H1 (cell line): Measurements from ENCODE around the gene IRF2BP1. TPM values are rescaled to one million over a fixed set of nuclear protein-coding genes. Genes with fewer than 3 reads are reported as not detected.

ENCODE experiments used
- CTCF ChIA-PET: fragments of 300-600 bp; sonication (Branson Sonifier 250); formaldehyde crosslinking; loops from one replicate; lab custom pipeline; 2021; ENCODE audit not compliant: partially characterized antibody; lab: Charles Lee
- POLR2A ChIA-PET: fragments of 300-600 bp; sonication (Branson Sonifier 250); formaldehyde crosslinking; loops from one replicate; lab custom pipeline; 2021; ENCODE audit warnings: inconsistent platforms; ENCODE audit not compliant: partially characterized antibody; lab: Charles Lee
- DNase-seq, 2 experiments: peaks; one replicate each; pipeline versions ENCODE4 v3.0.0 to v3.0.0-alpha.2; 2010 to 2022; ENCODE audit warnings: low spot score in 2 of 2, low read depth in 1 of 2, mixed read lengths in 1 of 2
- FAIRE-seq: peaks from 2 replicates; lab custom pipeline; 2011; peaks lifted over from hg19 to GRCh38; lab: Jason Lieb, UNC
- H2AFZ ChIP-seq: 2 replicates; pipeline ENCODE4 v1.8.1; 2012; ENCODE audit warnings: low read length, inconsistent platforms
- H2AK5ac ChIP-seq: 2 replicates; pipeline ENCODE4 v1.6.1; 2013; ENCODE audit warnings: low read depth, low read length
- H2BK120ac ChIP-seq: replicated peaks from 2 replicates; pipeline ENCODE3; 2013; ENCODE audit warnings: low read depth, low read length, inconsistent platforms
- H2BK12ac ChIP-seq: 2 replicates; pipeline ENCODE4 v1.6.1; 2013; ENCODE audit warnings: low read depth, low read length
- H2BK15ac ChIP-seq: 2 replicates; pipeline ENCODE4 v1.6.1; 2013; ENCODE audit warnings: low read length
- H2BK20ac ChIP-seq: 2 replicates; pipeline ENCODE4 v1.6.1; 2013; ENCODE audit warnings: low read length
- H2BK5ac ChIP-seq: 2 replicates; pipeline ENCODE4 v1.6.1; 2013; ENCODE audit warnings: low read depth, low read length
- H3K14ac ChIP-seq: 2 replicates; pipeline ENCODE4 v1.6.1; 2013; ENCODE audit warnings: inconsistent platforms; ENCODE audit not compliant: insufficient read length
- H3K18ac ChIP-seq: 2 replicates; pipeline ENCODE4 v1.6.1; 2013; ENCODE audit warnings: low read length; ENCODE audit errors: extremely low read depth
- H3K23ac ChIP-seq: 2 replicates; pipeline ENCODE4 v1.6.1; 2013; ENCODE audit warnings: inconsistent platforms; ENCODE audit not compliant: insufficient read length
- H3K23me2 ChIP-seq: 2 replicates; pipeline ENCODE4 v1.6.1; 2013; ENCODE audit warnings: low read depth, low read length
- H3K27ac ChIP-seq: 2 replicates; pipeline ENCODE4 v1.6.1; 2011; ENCODE audit warnings: low read depth, low read length, inconsistent platforms
- H3K27me3 ChIP-seq, 4 experiments: replicated peaks in 1 of 4; 1 replicate in 1 of 4; 2 replicates in 3 of 4; pipeline versions ENCODE4 v1.6.1 to v1.8.1; 2011 to 2013; ENCODE audit warnings: low read length in 3 of 4, mild to moderate bottlenecking in 3 of 4, inconsistent platforms in 2 of 4, mixed read lengths in 2 of 4, moderate library complexity in 1 of 4; ENCODE audit not compliant: control insufficient read depth in 3 of 4, insufficient read depth in 3 of 4; ENCODE audit errors: extremely low read depth in 1 of 4
- H3K36me3 ChIP-seq, 4 experiments: 2 replicates each; pipeline versions ENCODE4 v1.6.1 to v1.8.1; 2011 to 2013; ENCODE audit warnings: mild to moderate bottlenecking in 4 of 4, low read length in 3 of 4, moderate library complexity in 2 of 4, control low read depth in 1 of 4, inconsistent platforms in 1 of 4; ENCODE audit not compliant: insufficient read depth in 4 of 4, control insufficient read depth in 2 of 4
- H3K4ac ChIP-seq: replicated peaks from 2 replicates; pipeline ENCODE3; 2013; ENCODE audit warnings: low read length, low read depth, mixed read lengths, inconsistent platforms; ENCODE audit not compliant: insufficient read length
- H3K4me1 ChIP-seq, 4 experiments: replicated peaks in 1 of 4; 1 replicate in 1 of 4; 2 replicates in 3 of 4; pipeline versions ENCODE4 v1.6.1 to v1.8.1; 2011 to 2013; ENCODE audit warnings: low read length in 3 of 4, inconsistent platforms in 2 of 4, mixed read lengths in 1 of 4; ENCODE audit not compliant: insufficient read depth in 4 of 4, control insufficient read depth in 3 of 4
- H3K4me2 ChIP-seq, 2 experiments: 2 replicates each; pipeline versions ENCODE4 v1.6.1 to v1.8.1; 2011 to 2013; ENCODE audit warnings: low read depth in 2 of 2, low read length in 2 of 2, control low read depth in 1 of 2, inconsistent platforms in 1 of 2, mild to moderate bottlenecking in 1 of 2; ENCODE audit not compliant: insufficient read depth in 1 of 2
- H3K4me3 ChIP-seq, 4 experiments: fragments of 200-600, 300-600 bp in 1 of 4; sonication (generic), shearing (Covaris generic), sonication (Bioruptor Twin) in 1 of 4; 2 replicates each; pipeline versions ENCODE4 v1.5.1 to v1.8.1; 2011 to 2016; ENCODE audit warnings: low read length in 4 of 4, low read depth in 3 of 4, control low read depth in 2 of 4, inconsistent platforms in 2 of 4, mild to moderate bottlenecking in 2 of 4, mixed read lengths in 1 of 4, moderate library complexity in 1 of 4; ENCODE audit not compliant: insufficient read depth in 2 of 4; ENCODE audit errors: extremely low read depth in 1 of 4
- H3K56ac ChIP-seq: replicated peaks from 2 replicates; pipeline ENCODE3; 2013; ENCODE audit warnings: low read depth, mild to moderate bottlenecking, mixed read lengths, low read length, inconsistent platforms; ENCODE audit not compliant: insufficient read length
- H3K79me1 ChIP-seq: 2 replicates; pipeline ENCODE4 v1.6.1; 2013; ENCODE audit warnings: low read depth, low read length, control low read depth
- H3K79me2 ChIP-seq, 2 experiments: 2 replicates each; pipeline versions ENCODE4 v1.6.1 to v1.8.1; 2012 to 2013; ENCODE audit warnings: low read length in 2 of 2, mild to moderate bottlenecking in 2 of 2, inconsistent platforms in 1 of 2; ENCODE audit not compliant: insufficient read depth in 2 of 2, control insufficient read depth in 1 of 2
- H3K9ac ChIP-seq, 4 experiments: replicated peaks in 1 of 4; 1 replicate in 1 of 4; 2 replicates in 3 of 4; pipeline versions ENCODE4 v1.6.1 to v1.8.1; 2011 to 2013; ENCODE audit warnings: low read depth in 3 of 4, low read length in 3 of 4, control low read depth in 2 of 4, mild to moderate bottlenecking in 2 of 4, moderate library complexity in 2 of 4, inconsistent platforms in 1 of 4; ENCODE audit errors: extremely low read depth in 1 of 4
- H3K9me3 ChIP-seq, 2 experiments: 2 replicates each; pipeline versions ENCODE4 v1.6.1 to v1.8.1; 2012 to 2013; ENCODE audit warnings: mild to moderate bottlenecking in 2 of 2, moderate library complexity in 2 of 2, control low read depth in 1 of 2, inconsistent platforms in 1 of 2, low read depth in 1 of 2, low read length in 1 of 2, mixed read lengths in 1 of 2; ENCODE audit not compliant: insufficient read depth in 2 of 2
- H4K20me1 ChIP-seq, 2 experiments: replicated peaks in 1 of 2; 2 replicates each; pipeline versions ENCODE3 to v1.8.1; 2011 to 2013; ENCODE audit warnings: inconsistent platforms in 2 of 2, low read length in 2 of 2, mild to moderate bottlenecking in 1 of 2; ENCODE audit not compliant: insufficient read depth in 2 of 2, control insufficient read depth in 1 of 2
- H4K5ac ChIP-seq: 2 replicates; pipeline ENCODE4 v1.6.1; 2013; ENCODE audit warnings: low read length, low read depth, mixed read lengths, inconsistent platforms; ENCODE audit not compliant: insufficient read length
- H4K8ac ChIP-seq: 2 replicates; pipeline ENCODE4 v1.8.0; 2013; ENCODE audit warnings: mild to moderate bottlenecking, moderate library complexity, low read length, inconsistent platforms; ENCODE audit not compliant: insufficient read depth; ENCODE audit errors: extremely low read depth
- H4K91ac ChIP-seq: replicated peaks from 2 replicates; pipeline ENCODE3; 2013; ENCODE audit warnings: low read length, mixed read lengths, inconsistent platforms; ENCODE audit not compliant: insufficient read length
- ASH2L ChIP-seq: fragments of 200-600, 300-600 bp; sonication (generic); IDR thresholded peaks from one replicate; pipeline ENCODE4 v1.7.1; 2017; ENCODE audit warnings: low read length
- BACH1 ChIP-seq: IDR thresholded peaks from 2 replicates; pipeline ENCODE4 v1.6.1; 2012; ENCODE audit warnings: low read length, improper control_type of control experiment
- CHD1 ChIP-seq: IDR thresholded peaks from 2 replicates; pipeline ENCODE4 v1.6.1; 2012; ENCODE audit warnings: low read depth, low read length, improper control_type of control experiment
- NANOG ChIP-seq: IDR thresholded peaks from 2 replicates; pipeline ENCODE4 v1.6.1; 2011; ENCODE audit warnings: low read length, low read depth, mild to moderate bottlenecking, inconsistent platforms; ENCODE audit not compliant: insufficient read depth, poor library complexity, severe bottlenecking
- PHF8 ChIP-seq: fragments of 200-600 bp; sonication (generic); conservative IDR thresholded peaks from 2 replicates; pipeline ENCODE4 v1.7.1; 2012; ENCODE audit warnings: low read depth, mild to moderate bottlenecking, inconsistent platforms, low read length, moderate library complexity
- POLR2AphosphoS5 ChIP-seq: IDR thresholded peaks from 2 replicates; pipeline ENCODE4 v1.6.1; 2011; ENCODE audit warnings: low read depth, low read length
- POU5F1 ChIP-seq: IDR thresholded peaks from 2 replicates; pipeline ENCODE4 v1.6.1; 2011; ENCODE audit warnings: low read depth, mild to moderate bottlenecking, low read length, moderate library complexity
- SP2 ChIP-seq: IDR thresholded peaks from 2 replicates; pipeline ENCODE4 v1.6.1; 2012; ENCODE audit warnings: mild to moderate bottlenecking, low read length, inconsistent platforms
- TCF12 ChIP-seq: IDR thresholded peaks from 2 replicates; pipeline ENCODE4 v1.6.1; 2011; ENCODE audit warnings: low read depth, mild to moderate bottlenecking, low read length
- WGBS, 2 experiments: shearing (Covaris generic) in 1 of 2; methylation state at CpG; one replicate each; pipeline versions ENCODE4 v1.1.6 to v1.1.7; 2013 to 2015; ENCODE audit warnings: low lambda C conversion rate in 2 of 2, mixed read lengths in 2 of 2, inconsistent platforms in 1 of 2, low coverage in 1 of 2, missing lambda C conversion rate in 1 of 2; ENCODE audit not compliant: insufficient replicate concordance in 2 of 2, insufficient coverage in 1 of 2, insufficient read length in 1 of 2; ENCODE audit errors: extremely low coverage in 1 of 2, missing lambda C conversion rate in 1 of 2; 5-methylcytosine and 5-hydroxymethylcytosine counted together
- polyA plus RNA-seq, 7 experiments: library from polyadenylated mRNA; depleted of rRNA in 3 of 7; stranded (reverse) in 5 of 7; unstranded in 2 of 7; fragments of >200 nt in 5 of 7; fragments of 200-250 nt in 2 of 7; gene quantifications; 1 replicate in 5 of 7; 2 replicates in 1 of 7; 4 replicates in 1 of 7; pipeline versions ENCODE4 v1.2.1 to v1.2.3, GENCODE V29; 2011 to 2013; ENCODE audit warnings: missing spikeins in 2 of 7, mixed read lengths in 2 of 7
- total RNA-seq: library from RNA; stranded (reverse); fragmentation: NEBNext Ultra II Directional; extraction: Animal tissue kit (Norgen Biotek cat#: 25700); gene quantifications from 2 replicates; pipeline ENCODE4 v1.2.1, GENCODE V29; 2021
- TF ChIP-seq, protein P1 (sequence below): IDR thresholded peaks from 2 replicates; pipeline ENCODE4 v1.6.1; 2012; ENCODE audit warnings: inconsistent platforms
- TF ChIP-seq, protein P2 (sequence below): IDR thresholded peaks from 2 replicates; pipeline ENCODE4 v1.6.1; 2012; ENCODE audit warnings: low read length, inconsistent platforms

IRF2BP1 gene
- total and polyA plus RNA-seq, 2 of the 8 experiments (the other 6 are each of a cell fraction or from before 2014, with no cell fraction given) = 12.1 to 24.4 TPM

DNA sequence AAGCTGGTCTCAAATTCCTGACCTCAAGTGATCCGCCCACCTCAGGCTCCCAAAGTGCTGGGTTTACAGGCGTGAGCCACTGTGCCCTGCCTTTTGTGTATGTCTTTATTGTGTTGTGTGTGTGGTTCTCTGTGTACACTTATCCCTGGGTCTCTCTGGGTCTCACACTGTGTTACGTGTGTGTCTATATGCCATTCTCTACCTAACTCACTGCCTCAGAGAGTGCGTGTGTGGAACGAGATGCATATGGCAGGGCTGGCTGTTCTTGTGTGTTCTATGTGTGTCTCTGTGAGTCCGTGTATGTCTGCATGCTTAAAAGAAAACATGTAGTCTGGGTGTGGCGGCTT is 11.3 kb downstream of the IRF2BP1 start:
- Histone ChIP-seq H2AFZ (no peak overlapping the region), H3K4ac (no peak overlapping the region), H3K36me3 (peaks cover 0 to 15% (median 3%) of the 10 kb centered on the region in 4 experiments; a peak in 3 of 8 replicates), H4K20me1 (peaks cover 5 to 8% of the 10 kb centered on the region in 2 experiments), H3K27me3 (no peaks in the 10 kb centered on the region; a peak in 1 of 7 replicates), H2BK12ac (peak overlapping the region; percentile 90; the same call in 1 of the 2 replicates), H3K27ac (no peak overlapping the region), H3K4me2 (no peak overlapping the region; a peak in 1 of 4 replicates), H2AK5ac (no peak overlapping the region; the same call in 1 of the 2 replicates), H3K79me1 (peaks cover 3% of the 10 kb centered on the region; the same call in 1 of the 2 replicates), H3K56ac (no peak overlapping the region), H3K23me2 (peaks cover 6% of the 10 kb centered on the region; the same call in 1 of the 2 replicates), H4K8ac (no peak overlapping the region), H3K18ac (0 out of 2 replicates have a peak overlapping the region, but pooled peaks have one; percentile 60), H3K9me3 (no peaks in the 10 kb centered on the region), H4K5ac (no peak overlapping the region), H3K14ac (no peak overlapping the region), H4K91ac (no peak overlapping the region), H2BK5ac (no peak overlapping the region), H2BK15ac (no peak overlapping the region), H2BK120ac (no peak overlapping the region), H3K9ac (peak overlapping the region in 1 of 4 experiments; percentile 11; a peak in 1 of 7 replicates), H2BK20ac (no peak overlapping the region; the same call in 1 of the 2 replicates), H3K4me3 (no peak overlapping the region), H3K4me1 (peaks cover 0 to 12% (median 9%) of the 10 kb centered on the region in 4 experiments; a peak in 6 of 7 replicates), H3K23ac (no peak overlapping the region), H3K79me2 (no peaks in the 10 kb centered on the region)
- CTCF ChIA-PET = interaction anchor here (2.0 to 12.4 kb wide), 2 partner anchors 9 to 10 kb away, joined by 7 to 208 read pairs; partner anchors contain the start of genes FOXA3 and IRF2BP1
- no peak for DNase-seq
- 92% methylated on average over 7 of the region's 7 CpGs; no CpG with 5 or more reads in 1 of the 2 experiments for WGBS, 2 experiments
- POLR2A ChIA-PET = interaction anchor here (6.0 to 13.7 kb wide), 2 partner anchors 9 kb away, joined by 48 to 277 read pairs; partner anchors contain the start of genes FOXA3, IRF2BP1 and SYMPK
- no peak for FAIRE-seq
- TF ChIP-seq, protein P1, sequence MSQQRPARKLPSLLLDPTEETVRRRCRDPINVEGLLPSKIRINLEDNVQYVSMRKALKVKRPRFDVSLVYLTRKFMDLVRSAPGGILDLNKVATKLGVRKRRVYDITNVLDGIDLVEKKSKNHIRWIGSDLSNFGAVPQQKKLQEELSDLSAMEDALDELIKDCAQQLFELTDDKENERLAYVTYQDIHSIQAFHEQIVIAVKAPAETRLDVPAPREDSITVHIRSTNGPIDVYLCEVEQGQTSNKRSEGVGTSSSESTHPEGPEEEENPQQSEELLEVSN = no peak
- no peak for TF ChIP-seq BACH1
- no peak for TF ChIP-seq NANOG
- no peak for TF ChIP-seq TCF12
- no peak for TF ChIP-seq PHF8
- TF ChIP-seq POLR2AphosphoS5 = no peak
- no peak for TF ChIP-seq SP2
- TF ChIP-seq CHD1 = no peak
- TF ChIP-seq POU5F1 = no peak
- TF ChIP-seq, protein P2, sequence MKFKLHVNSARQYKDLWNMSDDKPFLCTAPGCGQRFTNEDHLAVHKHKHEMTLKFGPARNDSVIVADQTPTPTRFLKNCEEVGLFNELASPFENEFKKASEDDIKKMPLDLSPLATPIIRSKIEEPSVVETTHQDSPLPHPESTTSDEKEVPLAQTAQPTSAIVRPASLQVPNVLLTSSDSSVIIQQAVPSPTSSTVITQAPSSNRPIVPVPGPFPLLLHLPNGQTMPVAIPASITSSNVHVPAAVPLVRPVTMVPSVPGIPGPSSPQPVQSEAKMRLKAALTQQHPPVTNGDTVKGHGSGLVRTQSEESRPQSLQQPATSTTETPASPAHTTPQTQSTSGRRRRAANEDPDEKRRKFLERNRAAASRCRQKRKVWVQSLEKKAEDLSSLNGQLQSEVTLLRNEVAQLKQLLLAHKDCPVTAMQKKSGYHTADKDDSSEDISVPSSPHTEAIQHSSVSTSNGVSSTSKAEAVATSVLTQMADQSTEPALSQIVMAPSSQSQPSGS = no peak
- TF ChIP-seq ASH2L = no peak
